SHP77 treated with DMSO at 0.1 percent for 48 hours (cell line): ENCODE data around the gene FAM120A.
"Not testable (repeated sequence)": the region's sequence is repeated elsewhere in the genome, so short reads cannot be mapped to it uniquely, and the experiment has no call there.

Experiments
- DNase-seq: peaks from one replicate; lab custom pipeline; 2025; lab: John Stamatoyannopoulos, UW

FAM120A gene

DNA sequence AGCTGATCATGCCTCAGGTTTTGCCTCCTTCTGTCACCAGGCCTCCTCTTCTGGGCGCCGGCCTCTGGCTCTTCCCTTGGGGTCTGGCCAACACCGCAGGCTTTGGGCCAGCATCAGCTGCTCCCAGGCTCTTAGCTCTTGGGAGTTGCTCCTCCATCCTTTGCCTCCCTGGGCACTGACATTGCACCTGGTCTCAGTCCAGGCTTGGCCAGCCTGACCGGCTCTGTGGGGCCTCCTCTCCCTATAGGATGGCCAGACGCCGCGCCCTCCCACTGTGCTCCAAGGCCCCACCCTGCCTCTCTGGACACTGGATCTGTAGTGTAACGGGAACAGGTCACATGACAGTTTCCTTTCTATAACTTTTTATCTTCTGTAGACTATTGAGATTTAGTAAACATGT lies 59.7 kb downstream of the FAM120A start:
- not testable (repeated sequence) for DNase-seq

DNA sequence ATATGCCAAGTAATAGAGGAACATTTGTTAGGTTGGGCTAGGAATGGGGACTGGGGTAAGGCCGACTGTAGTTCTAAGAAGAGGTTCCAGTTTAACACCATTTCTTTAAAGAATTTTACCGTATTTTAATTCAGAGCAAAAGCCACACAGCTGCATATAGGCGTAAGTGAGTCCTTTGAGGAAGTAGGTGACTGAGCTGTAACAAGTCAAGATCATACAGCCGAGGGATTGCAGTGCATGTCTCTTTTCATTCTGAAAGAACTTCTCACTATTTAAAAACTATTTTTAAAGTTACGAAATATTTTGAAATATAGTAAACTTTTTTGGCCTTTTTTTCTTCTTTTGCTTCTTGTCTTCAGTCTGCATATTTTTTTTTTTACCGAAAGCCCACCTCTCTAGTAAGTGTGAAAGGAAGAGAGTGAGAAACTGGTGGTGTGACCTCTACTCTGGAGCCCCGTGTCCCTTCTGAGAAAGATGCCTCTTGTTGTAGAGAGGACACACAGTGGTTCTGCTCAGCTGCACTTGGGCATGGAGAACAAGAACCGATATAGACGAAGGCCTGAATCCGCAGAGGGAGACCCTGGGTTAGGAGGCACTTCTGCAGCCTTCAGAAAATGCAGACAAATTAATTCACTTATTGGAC lies 60.8 kb downstream of the FAM120A start:
- not testable (repeated sequence) for DNase-seq

DNA sequence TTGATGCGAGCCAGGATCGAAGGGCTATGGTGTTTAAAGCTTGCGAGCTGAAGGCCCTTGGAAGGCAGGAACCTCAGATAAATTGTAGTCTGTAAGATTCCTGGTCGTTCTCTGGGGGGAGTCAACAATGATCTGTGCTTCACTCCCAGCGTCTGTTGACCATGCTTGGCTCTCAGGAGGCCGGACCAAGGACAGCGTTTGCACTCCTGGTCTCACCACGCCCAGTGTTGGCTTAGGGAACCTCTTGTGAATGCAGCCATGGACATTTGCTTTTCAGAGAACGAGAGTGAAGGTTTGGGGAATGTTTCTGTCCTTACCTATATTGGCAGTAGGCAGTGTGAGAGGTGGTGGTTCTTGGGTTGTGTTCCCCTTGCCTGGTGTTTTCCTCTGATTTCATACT lies 62.1 kb downstream of the FAM120A start:
- no peak for DNase-seq

DNA sequence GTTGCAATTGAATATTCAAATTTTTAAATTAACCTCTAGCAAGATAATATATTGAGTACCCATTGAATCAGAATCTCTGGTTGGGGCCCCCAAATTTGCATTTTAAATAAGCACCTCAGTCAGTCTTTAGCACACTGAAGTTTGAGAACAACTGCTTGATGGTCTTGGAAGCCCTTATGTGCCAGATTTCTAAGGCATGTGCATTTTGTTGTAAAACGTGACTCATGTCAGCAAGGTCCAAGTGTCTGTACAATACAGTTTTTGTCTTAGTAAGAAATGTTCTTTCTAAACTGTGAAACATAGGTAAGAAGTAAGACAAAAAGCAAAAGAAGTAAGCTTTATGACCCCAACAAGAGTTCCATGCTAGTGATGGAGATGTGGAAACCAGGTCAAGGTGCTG lies 65.8 kb downstream of the FAM120A start:
- DNase-seq = no peak

DNA sequence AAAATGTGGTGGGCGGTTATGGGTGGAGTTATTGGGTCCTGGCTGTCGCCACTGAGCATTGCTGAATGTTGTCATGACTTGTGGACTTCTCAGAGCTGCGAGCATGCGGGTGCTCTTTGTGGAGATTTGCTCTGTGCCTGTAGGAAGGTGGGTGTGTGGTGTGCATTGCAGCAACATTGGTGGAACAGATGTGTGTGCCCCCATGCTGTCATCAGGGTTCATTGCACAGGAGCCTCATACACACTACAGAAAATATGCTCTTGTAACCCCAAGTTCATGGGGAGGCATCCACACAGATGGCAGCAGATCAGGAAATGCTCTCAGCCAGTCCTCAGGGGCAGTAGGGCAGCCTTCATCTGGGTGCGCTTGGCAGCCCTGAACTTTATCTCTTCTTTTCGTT lies 69.0 kb downstream of the FAM120A start:
- DNase-seq = no peak

DNA sequence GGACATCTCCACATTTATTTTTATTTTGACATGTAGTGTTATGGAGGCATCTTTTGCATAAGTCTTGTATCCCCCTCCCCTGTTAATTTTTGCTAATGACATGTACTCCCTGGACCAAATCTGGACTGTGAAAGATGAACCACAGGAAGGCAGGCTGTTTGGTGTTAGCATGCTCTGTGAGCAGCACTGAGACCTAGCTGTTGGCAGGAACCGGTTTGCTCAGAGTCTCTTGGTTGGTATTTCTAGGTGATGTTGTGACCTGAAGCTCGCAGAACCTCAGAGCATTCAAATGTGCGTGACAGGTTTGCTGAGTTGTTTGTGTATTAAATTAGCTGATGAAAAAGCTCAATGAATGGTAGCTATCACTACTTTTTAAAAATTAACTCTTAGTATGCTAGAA lies 71.3 kb downstream of the FAM120A start:
- DNase-seq = no peak

DNA sequence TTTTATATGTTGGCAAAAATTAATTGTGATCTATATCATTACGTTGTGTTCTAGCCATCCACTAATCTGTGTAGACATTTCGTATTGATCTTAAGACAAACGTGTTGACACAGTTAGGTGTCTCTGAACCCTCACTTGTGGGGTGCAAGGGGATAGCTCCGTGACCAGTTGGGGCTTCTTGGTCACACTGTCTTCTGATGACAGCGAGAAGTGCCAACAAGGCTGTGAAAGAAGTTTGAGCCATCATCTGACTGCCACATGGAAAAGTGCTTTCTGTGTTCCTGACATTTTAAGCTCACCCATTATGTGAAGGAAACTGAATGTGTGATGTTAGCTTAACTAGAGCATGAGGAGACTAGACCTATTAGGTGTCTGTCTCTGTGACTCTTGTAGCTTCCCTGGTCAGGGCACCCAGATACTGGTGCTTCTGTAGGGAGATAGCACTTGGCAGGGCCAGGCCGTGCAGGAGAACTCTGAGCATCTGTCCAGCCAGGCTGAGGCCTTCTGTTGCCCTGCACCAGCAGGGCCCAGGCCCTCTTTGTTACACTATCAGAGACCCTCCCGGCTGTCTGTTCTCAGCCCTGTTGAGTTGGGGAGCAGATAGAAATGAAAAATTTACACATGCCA lies 72.1 kb downstream of the FAM120A start:
- DNase-seq = no peak

DNA sequence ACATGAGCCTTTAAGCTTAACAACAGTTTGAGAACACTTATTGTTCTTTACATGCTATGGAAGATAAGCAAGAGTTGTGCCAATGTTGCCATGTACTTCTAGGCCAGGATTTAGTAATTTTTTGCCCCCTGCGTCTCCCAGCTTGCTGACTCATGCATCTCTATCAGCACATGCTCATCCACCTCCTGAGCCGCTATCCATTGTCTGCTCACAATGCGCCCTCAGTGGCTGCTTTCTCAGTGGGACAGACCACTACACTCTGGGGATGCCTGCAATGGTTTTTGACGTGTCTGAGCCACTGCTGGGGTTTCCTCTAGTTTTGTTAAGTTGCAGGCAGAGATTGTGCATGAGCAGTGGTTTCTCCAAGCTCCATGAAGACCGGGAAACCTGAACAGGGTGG lies 74.0 kb downstream of the FAM120A start:
- no peak for DNase-seq

DNA sequence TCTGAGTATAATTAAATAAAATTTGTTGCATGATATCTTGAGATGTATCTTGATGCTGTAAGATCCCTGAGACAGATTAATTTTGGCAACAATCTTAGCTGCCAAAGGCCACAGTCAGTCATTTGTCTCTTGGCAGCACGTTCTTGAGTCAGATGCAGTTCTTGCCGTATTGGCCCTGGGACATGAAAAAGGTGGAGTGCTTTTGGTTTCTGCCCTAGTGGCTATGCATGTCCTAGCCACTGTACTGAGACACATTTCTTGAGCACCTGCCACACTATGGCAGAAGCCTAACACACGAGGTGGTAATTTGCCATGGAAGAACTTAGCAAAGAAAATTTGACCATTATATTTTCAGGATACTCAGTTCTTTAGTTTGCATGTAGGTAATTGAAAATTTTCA lies 79.9 kb downstream of the FAM120A start:
- DNase-seq = no peak

DNA sequence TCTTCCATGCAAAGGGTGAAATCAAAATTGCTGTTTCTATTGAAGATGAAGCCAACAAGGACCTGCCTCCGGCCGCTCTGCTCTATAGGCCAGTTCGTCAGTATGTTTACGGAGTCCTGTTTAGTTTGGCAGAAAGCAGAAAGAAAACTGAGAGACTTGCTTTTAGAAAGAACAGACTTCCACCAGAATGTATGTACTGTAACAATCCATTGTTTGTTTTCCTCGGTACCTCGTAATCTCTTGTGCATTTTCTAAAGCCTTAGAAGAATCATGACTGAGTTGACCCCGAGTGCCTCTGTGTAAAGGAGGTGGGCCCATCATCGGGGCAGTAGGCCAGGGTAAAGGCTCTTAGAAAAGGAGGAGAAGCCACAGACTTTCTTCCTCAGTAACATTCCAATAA lies 80.7 kb downstream of the FAM120A start:
- no peak for DNase-seq

DNA sequence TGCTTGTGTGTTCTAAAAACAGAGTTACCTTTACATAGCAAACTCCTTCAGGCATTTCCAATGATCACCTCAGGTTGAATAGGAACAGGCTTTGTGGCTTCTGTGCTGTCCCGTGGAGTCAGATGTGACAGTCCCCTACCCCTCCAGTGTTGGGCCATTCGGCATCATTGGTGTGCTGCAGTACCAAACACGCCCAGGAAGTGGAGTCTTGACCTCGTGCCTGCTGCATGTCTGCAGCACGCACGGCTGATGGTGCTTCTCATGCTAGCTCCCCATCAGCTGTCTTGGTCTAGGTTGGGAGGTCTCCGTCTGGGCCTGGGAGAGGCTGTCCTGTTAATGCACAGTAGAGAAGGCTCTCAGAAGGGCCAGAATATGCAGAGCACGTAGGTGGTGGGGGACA lies 82.4 kb downstream of the FAM120A start:
- DNase-seq = no peak

DNA sequence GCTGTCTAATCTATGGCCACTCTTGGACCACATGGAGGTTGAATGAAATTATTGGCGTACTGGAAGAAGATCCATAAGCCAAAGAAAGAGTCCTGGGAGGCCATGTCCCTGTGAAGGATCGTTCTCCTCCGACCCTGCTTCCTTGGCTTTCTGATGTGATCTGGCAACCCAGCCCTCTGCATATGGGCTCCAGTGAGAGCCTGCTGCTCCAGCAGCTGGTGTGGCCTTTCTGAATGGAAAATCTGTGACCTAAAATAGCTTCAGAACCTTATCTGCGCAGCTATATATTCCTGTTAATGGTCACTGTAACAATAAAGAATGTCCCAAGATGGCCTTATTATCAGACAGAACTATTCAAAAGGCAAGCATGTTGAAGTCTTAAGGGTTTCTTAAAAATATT lies 84.7 kb downstream of the FAM120A start:
- DNase-seq = no peak

DNA sequence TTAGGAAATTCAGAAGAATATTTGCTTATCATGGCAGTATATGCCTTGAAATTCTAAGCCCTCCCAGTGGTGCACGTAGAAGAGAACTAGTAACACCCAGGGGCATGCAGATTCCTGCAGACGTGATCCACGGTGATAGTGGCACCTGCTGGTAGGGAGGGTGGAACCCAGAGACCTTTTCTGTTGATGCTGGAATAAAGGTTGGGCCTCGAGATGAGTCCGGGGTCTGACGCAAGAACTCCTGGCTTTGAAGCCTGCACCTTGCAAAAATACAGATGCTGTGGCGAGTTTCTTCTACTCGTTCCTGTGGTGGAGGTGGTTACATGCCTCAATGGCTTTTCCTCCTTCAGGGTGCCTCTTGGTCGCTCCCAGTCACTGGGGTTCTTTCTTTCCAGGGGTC lies 85.4 kb downstream of the FAM120A start:
- no peak for DNase-seq

DNA sequence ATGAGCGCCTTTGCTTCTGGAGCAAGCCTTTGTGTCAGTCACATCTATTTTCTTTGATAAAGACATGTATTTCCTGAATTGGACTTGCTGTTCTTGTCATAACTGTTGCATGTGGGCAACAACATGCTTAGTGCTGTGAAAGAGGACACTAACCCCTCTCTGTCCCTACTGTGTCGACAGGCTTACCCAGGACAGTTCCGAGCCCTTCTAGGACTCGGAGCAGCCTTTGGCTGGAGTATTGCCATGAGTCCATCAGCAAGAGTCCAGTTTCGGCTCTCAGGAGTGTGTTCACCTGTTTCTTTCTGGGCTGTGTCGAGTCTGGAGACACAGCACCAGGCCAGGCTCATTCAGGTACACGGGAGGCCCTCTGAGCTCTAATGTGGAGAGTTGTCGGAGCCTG lies 88.8 kb downstream of the FAM120A start:
- DNase-seq = no peak

DNA sequence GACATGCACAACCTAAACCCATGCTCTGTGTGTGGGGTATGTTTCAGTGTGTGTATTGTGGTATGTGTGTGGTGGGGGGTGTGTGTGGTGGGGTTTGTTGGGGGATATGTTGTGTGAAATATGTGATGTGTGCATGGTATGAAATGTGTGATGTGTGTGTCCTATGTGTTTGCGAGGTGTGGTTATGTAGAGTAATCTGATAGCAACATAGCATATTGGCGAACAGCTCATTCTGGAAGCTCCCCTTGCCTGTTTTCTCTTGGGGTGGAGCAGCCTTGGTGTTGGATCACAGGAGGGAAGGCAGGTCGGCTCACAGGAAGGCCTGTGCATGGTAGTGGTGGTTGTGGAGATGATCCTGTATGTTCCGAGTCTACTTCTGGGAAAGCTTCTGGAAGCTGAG lies 89.5 kb downstream of the FAM120A start:
- DNase-seq = no peak

DNA sequence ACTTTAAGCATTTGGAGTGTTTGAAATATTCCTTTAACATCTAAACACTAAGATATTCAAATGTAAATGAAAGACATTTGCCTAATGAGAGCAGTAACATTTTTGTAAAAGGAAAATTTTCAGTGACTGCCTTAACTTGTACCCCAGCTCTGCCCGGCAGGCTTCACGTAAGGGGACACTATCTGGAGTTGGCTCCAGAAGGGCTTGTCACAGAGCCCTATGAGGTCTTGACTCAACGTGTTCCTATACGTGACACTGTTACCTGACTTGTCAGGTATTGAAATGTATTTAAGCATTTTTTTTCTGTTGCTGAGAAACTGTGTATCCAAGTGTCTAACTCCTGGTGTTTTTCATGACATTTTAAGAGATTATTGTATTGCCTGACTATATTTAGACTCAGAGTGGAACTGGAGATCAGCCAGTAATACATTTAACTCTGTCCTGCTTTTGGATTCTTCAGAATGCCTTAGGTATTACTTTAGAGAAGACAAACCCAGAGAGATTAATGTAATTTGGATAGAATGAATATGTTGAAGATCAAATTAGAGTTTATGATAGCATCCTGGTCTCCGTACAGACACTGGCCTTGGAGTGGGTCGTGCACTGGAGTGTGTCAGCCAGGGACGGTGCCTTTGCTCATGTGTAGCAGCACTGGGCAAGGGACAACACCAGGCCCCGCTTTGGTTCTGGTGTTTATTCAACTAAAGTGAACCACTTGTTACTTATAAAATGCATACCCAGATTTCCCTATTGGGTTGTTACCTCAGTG lies 90.3 kb downstream of the FAM120A start:
- no peak for DNase-seq

DNA sequence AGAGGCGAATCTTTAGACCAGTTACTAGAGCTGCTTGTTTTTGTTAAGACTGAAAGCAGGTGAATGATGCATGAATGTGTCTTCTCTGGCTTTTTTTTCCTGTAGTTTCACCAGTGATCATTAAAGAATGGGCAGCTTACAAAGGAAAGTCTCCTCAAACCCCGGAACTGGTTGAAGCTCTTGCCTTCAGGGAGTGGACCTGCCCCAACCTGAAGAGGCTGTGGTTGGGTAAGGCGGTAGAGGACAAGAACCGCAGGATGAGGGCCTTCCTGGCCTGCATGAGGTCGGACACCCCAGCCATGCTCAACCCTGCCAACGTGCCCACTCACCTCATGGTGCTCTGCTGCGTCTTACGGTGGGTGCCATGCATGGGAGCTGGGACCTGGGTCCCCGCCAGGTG lies 91.6 kb downstream of the FAM120A start:
- DNase-seq = no peak

DNA sequence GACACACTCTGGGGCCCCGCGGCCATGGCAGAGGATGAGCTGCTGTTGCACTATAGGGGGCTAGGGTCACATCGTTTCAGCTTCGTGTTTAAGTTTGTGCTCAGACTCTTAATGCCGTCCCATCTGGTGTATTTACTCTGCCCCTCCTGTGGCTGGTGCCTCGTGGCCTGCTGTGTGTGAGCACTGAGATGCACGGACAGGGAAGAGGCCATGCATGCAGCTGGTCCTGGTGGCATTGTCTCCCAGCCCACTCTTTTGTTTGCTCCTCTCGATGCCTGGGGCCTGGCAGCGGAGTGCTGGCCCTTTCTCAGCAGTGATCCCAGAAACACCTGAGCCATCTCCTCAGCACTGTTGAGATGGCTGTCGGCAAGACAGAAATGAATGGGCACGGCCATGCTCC lies 94.9 kb downstream of the FAM120A start:
- no peak for DNase-seq

DNA sequence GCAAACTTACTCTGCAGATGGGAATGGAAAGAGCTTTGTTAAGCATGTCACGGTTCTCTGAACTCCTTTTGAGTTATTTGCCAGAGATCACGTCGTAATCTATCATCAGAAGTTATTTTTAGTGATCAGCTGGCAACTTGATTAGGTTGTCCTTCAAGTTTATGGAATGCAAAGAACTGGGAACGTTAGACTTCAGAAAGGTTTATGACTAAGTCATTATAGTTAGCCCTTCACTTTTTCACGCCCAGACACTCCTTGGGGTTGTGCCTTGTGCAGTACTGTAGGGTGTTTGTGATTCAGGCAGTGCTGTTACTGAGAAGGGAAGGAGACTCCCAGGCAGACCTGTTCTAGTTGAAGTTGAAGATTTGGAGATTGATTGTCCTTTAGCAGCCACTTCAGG lies 98.1 kb downstream of the FAM120A start:
- DNase-seq = no peak

DNA sequence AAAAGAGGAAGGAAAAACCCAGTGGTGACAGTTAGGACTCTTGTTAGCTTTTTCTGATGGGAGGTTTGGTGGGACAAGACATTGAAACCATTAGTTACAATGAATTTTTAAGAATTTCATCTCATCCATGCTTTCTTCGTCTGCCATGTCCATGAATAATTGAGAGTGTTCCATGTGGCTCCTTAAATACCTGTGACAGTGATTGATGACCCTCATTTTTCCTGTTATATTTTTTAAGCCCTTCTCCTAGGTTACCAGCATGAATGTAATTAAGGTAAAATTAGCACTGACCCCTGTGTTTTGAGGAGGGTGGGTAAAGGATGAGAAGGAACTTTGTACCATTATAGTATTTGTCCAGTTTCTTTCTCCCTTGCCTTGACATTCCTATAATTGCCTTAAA lies 101.4 kb downstream of the FAM120A start:
- DNase-seq = no peak

DNA sequence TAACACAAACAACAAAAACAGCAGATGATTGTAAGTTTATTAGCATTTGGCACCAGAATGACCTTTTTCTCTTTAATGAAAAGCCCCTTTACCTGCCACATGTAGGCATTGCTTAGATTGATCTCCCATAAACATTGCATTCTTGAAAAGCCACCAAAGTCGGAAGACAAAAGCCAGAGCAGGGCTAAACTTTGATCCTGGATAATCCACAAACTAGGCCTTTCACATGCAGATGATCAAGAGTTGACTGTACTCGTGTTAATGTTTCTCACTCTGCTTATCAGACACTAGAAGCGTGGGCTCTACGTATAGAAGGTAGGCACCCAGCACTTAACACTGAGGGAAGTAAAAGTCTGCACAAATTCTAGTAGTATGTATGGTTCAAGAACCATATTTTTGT lies 103.9 kb downstream of the FAM120A start:
- no peak for DNase-seq

DNA sequence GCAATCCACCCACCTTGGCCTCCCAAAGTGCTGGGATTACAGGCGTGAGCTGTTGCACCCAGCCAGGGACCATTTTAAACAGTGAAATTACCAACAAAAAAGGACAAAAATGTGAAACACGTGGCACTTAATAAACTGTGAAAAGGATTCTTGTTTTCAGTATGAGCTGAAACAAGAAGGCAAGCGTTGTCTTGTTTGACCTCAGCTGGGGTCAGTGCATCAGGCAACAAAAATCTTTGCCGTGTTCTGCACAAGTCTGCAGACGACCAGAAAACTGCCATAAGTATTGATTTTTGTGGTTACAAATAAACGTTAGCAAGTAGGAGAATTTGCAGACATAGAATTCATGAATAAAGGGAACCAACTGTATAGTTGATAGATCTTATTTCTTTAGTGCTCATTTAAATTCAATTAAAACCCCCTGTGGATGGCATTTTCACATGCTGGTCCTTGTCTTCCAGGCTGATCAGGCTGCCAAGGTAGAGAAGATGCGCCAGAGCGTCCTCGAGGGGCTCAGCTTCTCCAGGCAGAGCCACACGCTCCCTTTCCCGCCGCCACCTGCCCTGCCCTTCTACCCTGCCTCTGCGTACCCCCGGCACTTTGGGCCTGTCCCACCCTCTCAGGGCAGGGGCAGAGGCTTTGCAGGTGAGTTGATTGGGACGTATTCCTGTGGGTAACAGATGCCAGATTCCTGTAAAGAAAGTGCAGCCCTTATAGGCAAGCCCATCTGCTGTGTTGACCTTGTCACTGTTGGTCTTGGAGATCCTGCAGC lies 106.1 kb downstream of the FAM120A start:
- no peak for DNase-seq

DNA sequence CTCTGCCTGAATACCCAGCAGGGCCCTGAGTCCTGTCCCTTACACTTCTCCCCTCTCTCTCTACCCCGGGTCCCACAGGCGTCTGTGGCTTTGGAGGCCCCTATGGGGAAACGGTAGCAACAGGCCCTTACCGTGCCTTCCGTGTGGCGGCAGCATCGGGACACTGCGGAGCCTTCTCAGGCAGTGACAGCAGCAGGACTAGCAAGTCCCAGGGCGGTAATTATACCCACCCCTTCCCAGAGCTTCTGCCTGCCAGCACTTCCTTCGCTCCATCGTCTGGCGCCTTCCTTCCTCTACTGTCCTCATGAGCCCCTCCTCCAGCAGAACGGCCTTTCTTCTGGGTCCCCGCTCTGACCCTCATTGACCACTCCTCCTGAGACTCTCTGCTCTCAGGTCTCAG lies 107.0 kb downstream of the FAM120A start:
- DNase-seq = no peak
